NOMO-1 treated with DMSO at 0.1 percent for 48 hours (cell line): ENCODE data around the gene GMCL2.
"Not testable (repeated sequence)": the region's sequence is repeated elsewhere in the genome, so short reads cannot be mapped to it uniquely, and the experiment has no call there.

Experiments
- DNase-seq: peaks from one replicate; lab custom pipeline; 2025; ENCODE audit not compliant: unreplicated experiment; lab: John Stamatoyannopoulos, UW

Gene GMCL2

GRCh38 chr5:178187014-178187413 lies at the start of gene GMCL2:
Gene GMCL2, minus strand, starts transcription at chr5:178187371. Its CDS starts 72 bp downstream, at chr5:178187299.
- no peak for DNase-seq

- no peak for DNase-seq
These were observed 49.5 kb upstream of the GMCL2 start for GRCh38 chr5:178236679-178237078.

GRCh38 chr5:178236126-178236525 lies 49.0 kb upstream of the GMCL2 start:
- no peak for DNase-seq

- DNase-seq, result no peak
These were observed 48.4 kb upstream of the GMCL2 start for GRCh38 chr5:178235588-178235974.

GRCh38 chr5:178234750-178235587 lies 47.8 kb upstream of the GMCL2 start:
- peak; percentile 61 for DNase-seq

GRCh38 chr5:178234121-178234749 lies 47.1 kb upstream of the GMCL2 start:
- DNase-seq, result no peak

GRCh38 chr5:178232920-178233429 lies 45.8 kb upstream of the GMCL2 start:
- DNase-seq, result no peak

- peak; percentile 65 for DNase-seq
These were observed 45.2 kb upstream of the GMCL2 start, which contains the start of gene PHYKPL for GRCh38 chr5:178232124-178232919. Gene PHYKPL, minus strand, starts transcription at chr5:178232802. Its CDS starts 252 bp downstream, at chr5:178232550.

- DNase-seq, result no peak
These were observed 44.5 kb upstream of the GMCL2 start for GRCh38 chr5:178231539-178232123.

- no peak for DNase-seq
These were observed 43.8 kb upstream of the GMCL2 start for GRCh38 chr5:178230879-178231538.

- no peak for DNase-seq
These were observed 42.7 kb upstream of the GMCL2 start for GRCh38 chr5:178229861-178230260.

GRCh38 chr5:178229111-178229510 lies 41.9 kb upstream of the GMCL2 start:
- not testable (repeated sequence) for DNase-seq

- no peak for DNase-seq
These were observed 41.4 kb upstream of the GMCL2 start for GRCh38 chr5:178228609-178229008.

- no peak for DNase-seq
These were observed 40.8 kb upstream of the GMCL2 start for GRCh38 chr5:178227929-178228328.

- no peak for DNase-seq
These were observed 40.0 kb upstream of the GMCL2 start for GRCh38 chr5:178227138-178227659.

- DNase-seq, result no peak
These were observed 38.0 kb upstream of the GMCL2 start for GRCh38 chr5:178225174-178225573.

- no peak for DNase-seq
These were observed 37.2 kb upstream of the GMCL2 start for GRCh38 chr5:178224403-178224802.

- DNase-seq, result no peak
These were observed 36.7 kb upstream of the GMCL2 start for GRCh38 chr5:178223828-178224335.

- no peak for DNase-seq
These were observed 36.1 kb upstream of the GMCL2 start for GRCh38 chr5:178223196-178223773.

GRCh38 chr5:178222292-178222691 lies 35.1 kb upstream of the GMCL2 start:
- DNase-seq, result no peak
